ENCODE data around the gene NHLRC3.
"Not testable (repeated sequence)": the region's sequence is repeated elsewhere in the genome, so short reads cannot be mapped to it uniquely, and the experiment has no call there.

NHLRC3 gene

GRCh38 chr13:39044536-39044935 is 6.3 kb downstream of the NHLRC3 start:
- DNase-seq (ENCODE audit: low read depth, low spot score) = no peak

- no peak for DNase-seq (ENCODE audit: low read depth, low spot score)
Measured at GRCh38 chr13:39047560-39047959, 9.3 kb downstream of the NHLRC3 start.

GRCh38 chr13:39048806-39049205 is 10.6 kb downstream of the NHLRC3 start:
- no peak for DNase-seq (ENCODE audit: low read depth, low spot score)

- no peak for DNase-seq (ENCODE audit: low read depth, low spot score)
Measured at GRCh38 chr13:39049274-39049673, 11.0 kb downstream of the NHLRC3 start.

GRCh38 chr13:39051157-39051556 is 12.9 kb downstream of the NHLRC3 start:
- no peak for DNase-seq (ENCODE audit: low read depth, low spot score)

GRCh38 chr13:39052944-39053343 is 14.7 kb downstream of the NHLRC3 start:
- DNase-seq (ENCODE audit: low read depth, low spot score) = no peak

GRCh38 chr13:39054112-39054511 is 15.9 kb downstream of the NHLRC3 start:
- no peak for DNase-seq (ENCODE audit: low read depth, low spot score)

GRCh38 chr13:39056018-39056417 is 17.8 kb downstream of the NHLRC3 start:
- DNase-seq (ENCODE audit: low read depth, low spot score) = no peak

- no peak for DNase-seq (ENCODE audit: low read depth, low spot score)
Measured at GRCh38 chr13:39058040-39058439, 19.8 kb downstream of the NHLRC3 start.

- DNase-seq (ENCODE audit: low read depth, low spot score) = no peak
Measured at GRCh38 chr13:39062004-39062403, 23.7 kb downstream of the NHLRC3 start.

- DNase-seq (ENCODE audit: low read depth, low spot score) = no peak
Measured at GRCh38 chr13:39072842-39073241, 34.6 kb downstream of the NHLRC3 start.

GRCh38 chr13:39073983-39074382 is 35.7 kb downstream of the NHLRC3 start:
- no peak for DNase-seq (ENCODE audit: low read depth, low spot score)

GRCh38 chr13:39086251-39086945 is 48.1 kb downstream of the NHLRC3 start:
- DNase-seq (ENCODE audit: low read depth, low spot score) = not testable (repeated sequence)

- DNase-seq (ENCODE audit: low read depth, low spot score) = no peak
Measured at GRCh38 chr13:39091586-39091985, 53.3 kb downstream of the NHLRC3 start.

GRCh38 chr13:39095500-39095899 is 57.2 kb downstream of the NHLRC3 start:
- no peak for DNase-seq (ENCODE audit: low read depth, low spot score)

GRCh38 chr13:39099231-39099630 is 61.0 kb downstream of the NHLRC3 start:
- DNase-seq (ENCODE audit: low read depth, low spot score) = no peak

Measured in activated CD4-positive, CD25-positive, alpha-beta regulatory T cell treated with anti-CD3 and anti-CD28 coated beads, Interleukin-2, amount 50 U/mL, for 16 hours (primary cell).